ENCODE data around the gene THADA. TPM values are rescaled to one million over a fixed set of nuclear protein-coding genes. Genes with fewer than 3 reads are reported as not detected.

The THADA gene
- total RNA-seq, 1 donor from 2014 or later: 29.3 TPM

DNA sequence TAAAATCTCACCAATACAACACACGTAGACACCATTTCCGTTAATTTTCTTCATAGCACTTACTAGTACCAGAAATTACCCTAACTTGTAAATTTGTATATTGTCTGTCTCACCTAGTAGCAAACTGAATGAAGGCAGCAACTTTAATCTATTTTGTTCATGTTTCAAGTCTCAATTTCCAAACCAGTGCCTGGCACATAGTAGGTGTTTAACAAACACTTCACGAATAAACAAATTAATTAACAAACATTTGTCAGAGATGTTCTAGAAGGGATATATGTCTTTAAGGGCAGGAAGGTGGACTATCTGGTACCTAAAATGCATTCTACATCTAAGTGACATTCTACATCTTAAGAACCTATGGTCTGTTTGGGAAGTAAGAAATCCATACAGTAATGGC lies 963 bp downstream of the THADA start:
- no peaks in the 10 kb centered on the region for H3K27me3 ChIP-seq
- DNase-seq (ENCODE audit: low spot score): no peak
- Mint-ChIP-seq H3K27ac (no peak overlapping the region), H3K4me3 (peak overlapping the region; percentile 96), H3K4me1 (peaks cover 12% of the 10 kb centered on the region), H3K27me3 (ENCODE audit: insufficient read depth, low read depth) (no peaks in the 10 kb centered on the region), H3K36me3 (no peaks in the 10 kb centered on the region), H3K9me3 (no peaks in the 10 kb centered on the region)
- peaks cover 10% of the 10 kb centered on the region for H3K36me3 ChIP-seq
- peaks cover 12% of the 10 kb centered on the region for H3F3A ChIP-seq (ENCODE audit: low read depth)
- H3K79me2 ChIP-seq (ENCODE audit: low read depth): peaks cover 23% of the 10 kb centered on the region
- H3K27ac ChIP-seq: no peak overlapping the region
- H3K9ac ChIP-seq: peak overlapping the region; percentile 30
- peaks cover 7% of the 10 kb centered on the region for H4K20me1 ChIP-seq (ENCODE audit: low read depth)
- peak overlapping the region; percentile 68 for H3K4me3 ChIP-seq
- H2AFZ ChIP-seq (replicated peaks): no peak overlapping the region
- H3K4me1 ChIP-seq: peaks cover 5% of the 10 kb centered on the region
- no peaks in the 10 kb centered on the region for H3K9me3 ChIP-seq (ENCODE audit: low read depth)
- H3K4me2 ChIP-seq: peak overlapping the region; percentile 87
- TF ChIP-seq EZH2phosphoT487 (IDR thresholded peaks at IDR 0.05): no peak
- no peak for TF ChIP-seq EZH2 (IDR thresholded peaks at IDR 0.05)
- TF ChIP-seq, protein P1, sequence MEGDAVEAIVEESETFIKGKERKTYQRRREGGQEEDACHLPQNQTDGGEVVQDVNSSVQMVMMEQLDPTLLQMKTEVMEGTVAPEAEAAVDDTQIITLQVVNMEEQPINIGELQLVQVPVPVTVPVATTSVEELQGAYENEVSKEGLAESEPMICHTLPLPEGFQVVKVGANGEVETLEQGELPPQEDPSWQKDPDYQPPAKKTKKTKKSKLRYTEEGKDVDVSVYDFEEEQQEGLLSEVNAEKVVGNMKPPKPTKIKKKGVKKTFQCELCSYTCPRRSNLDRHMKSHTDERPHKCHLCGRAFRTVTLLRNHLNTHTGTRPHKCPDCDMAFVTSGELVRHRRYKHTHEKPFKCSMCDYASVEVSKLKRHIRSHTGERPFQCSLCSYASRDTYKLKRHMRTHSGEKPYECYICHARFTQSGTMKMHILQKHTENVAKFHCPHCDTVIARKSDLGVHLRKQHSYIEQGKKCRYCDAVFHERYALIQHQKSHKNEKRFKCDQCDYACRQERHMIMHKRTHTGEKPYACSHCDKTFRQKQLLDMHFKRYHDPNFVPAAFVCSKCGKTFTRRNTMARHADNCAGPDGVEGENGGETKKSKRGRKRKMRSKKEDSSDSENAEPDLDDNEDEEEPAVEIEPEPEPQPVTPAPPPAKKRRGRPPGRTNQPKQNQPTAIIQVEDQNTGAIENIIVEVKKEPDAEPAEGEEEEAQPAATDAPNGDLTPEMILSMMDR (IDR thresholded peaks at IDR 0.05): no peak

GRCh38 chr2:43593254-43593653 lies 2.6 kb downstream of the THADA start:
- H3K36me3 Mint-ChIP-seq: peaks cover 3% of the 10 kb centered on the region
- Histone ChIP-seq H3K27me3 (no peaks in the 10 kb centered on the region), H3K4me2 (no peak overlapping the region), H3K9ac (no peak overlapping the region), H3K79me2 (ENCODE audit: low read depth) (peaks cover 23% of the 10 kb centered on the region), H3K27ac (no peak overlapping the region), H3K4me1 (peaks cover 5% of the 10 kb centered on the region), H3K4me3 (no peak overlapping the region), H3K9me3 (ENCODE audit: low read depth) (no peaks in the 10 kb centered on the region), H4K20me1 (ENCODE audit: low read depth) (peaks cover 7% of the 10 kb centered on the region), H2AFZ (replicated peaks) (no peak overlapping the region), H3K36me3 (peaks cover 10% of the 10 kb centered on the region), H3F3A (ENCODE audit: low read depth) (peaks cover 12% of the 10 kb centered on the region)
- peaks cover 12% of the 10 kb centered on the region for H3K4me1 Mint-ChIP-seq
- no peaks in the 10 kb centered on the region for H3K9me3 Mint-ChIP-seq
- H3K27ac Mint-ChIP-seq: no peak overlapping the region
- H3K4me3 Mint-ChIP-seq: peak overlapping the region; percentile 2
- no peak for TF ChIP-seq EZH2 (IDR thresholded peaks at IDR 0.05)
- TF ChIP-seq EZH2phosphoT487 (IDR thresholded peaks at IDR 0.05): no peak
- TF ChIP-seq, protein P1 (IDR thresholded peaks at IDR 0.05): no peak
- no peak for DNase-seq (ENCODE audit: low spot score)
- no peaks in the 10 kb centered on the region for H3K27me3 Mint-ChIP-seq (ENCODE audit: insufficient read depth, low read depth)

GRCh38 chr2:43592443-43592842 lies 3.4 kb downstream of the THADA start:
- H3K27me3 Mint-ChIP-seq (ENCODE audit: insufficient read depth, low read depth): no peaks in the 10 kb centered on the region
- H3F3A ChIP-seq (ENCODE audit: low read depth): peaks cover 8% of the 10 kb centered on the region
- peaks cover 3% of the 10 kb centered on the region for H3K36me3 Mint-ChIP-seq
- H3K9me3 ChIP-seq (ENCODE audit: low read depth): no peaks in the 10 kb centered on the region
- peaks cover 7% of the 10 kb centered on the region for H4K20me1 ChIP-seq (ENCODE audit: low read depth)
- no peak overlapping the region for H3K27ac Mint-ChIP-seq
- H3K27me3 ChIP-seq: no peaks in the 10 kb centered on the region
- no peak overlapping the region for H3K4me2 ChIP-seq
- peaks cover 5% of the 10 kb centered on the region for H3K4me1 ChIP-seq
- H2AFZ ChIP-seq (replicated peaks): no peak overlapping the region
- H3K27ac ChIP-seq: no peak overlapping the region
- H3K4me1 Mint-ChIP-seq: peaks cover 12% of the 10 kb centered on the region
- peaks cover 23% of the 10 kb centered on the region for H3K79me2 ChIP-seq (ENCODE audit: low read depth)
- TF ChIP-seq, protein P1 (IDR thresholded peaks at IDR 0.05): no peak
- TF ChIP-seq EZH2 (IDR thresholded peaks at IDR 0.05): no peak
- no peak for TF ChIP-seq EZH2phosphoT487 (IDR thresholded peaks at IDR 0.05)
- no peak for DNase-seq (ENCODE audit: low spot score)
- no peak overlapping the region for H3K9ac ChIP-seq
- H3K9me3 Mint-ChIP-seq: no peaks in the 10 kb centered on the region
- no peak overlapping the region for H3K4me3 Mint-ChIP-seq
- no peak overlapping the region for H3K4me3 ChIP-seq
- H3K36me3 ChIP-seq: peaks cover 14% of the 10 kb centered on the region

Measured in neural progenitor cell (in vitro differentiated cells).